Hepatocyte (in vitro differentiated cells): ENCODE measurements around the gene CRYGS. TPM values are rescaled to one million over a fixed set of nuclear protein-coding genes. Genes with fewer than 3 reads are reported as not detected.

Experiments used
- DNase-seq: peaks from one replicate; pipeline ENCODE4 v3.0.0-alpha.2; 2016; ENCODE audit warnings: low spot score
- H2AFZ ChIP-seq: fragments of 200-600 bp; sonication (generic); 2 replicates; pipeline ENCODE4 v1.6.0; 2016; ENCODE audit warnings: antibody characterized with exemption, mild to moderate bottlenecking
- H3K27ac ChIP-seq: fragments of 200-600 bp; sonication (generic); 2 replicates; pipeline ENCODE4 v1.5.1; 2016; ENCODE audit warnings: mild to moderate bottlenecking
- H3K27me3 ChIP-seq: fragments of 200-600 bp; sonication (generic); 2 replicates; pipeline ENCODE4 v1.6.1; 2016
- H3K36me3 ChIP-seq: fragments of 200-600 bp; sonication (generic); replicated peaks from 2 replicates; pipeline ENCODE4 v1.5.1; 2016; ENCODE audit warnings: low read depth; ENCODE audit not compliant: insufficient read depth
- H3K4me1 ChIP-seq: fragments of 200-600 bp; sonication (generic); 2 replicates; pipeline ENCODE4 v1.5.1; 2016; ENCODE audit warnings: mild to moderate bottlenecking, moderate library complexity; ENCODE audit not compliant: insufficient read depth
- H3K4me2 ChIP-seq: fragments of 200-600 bp; sonication (generic); 2 replicates; pipeline ENCODE4 v1.6.0; 2016
- H3K4me3 ChIP-seq: fragments of 200-600 bp; sonication (generic); 2 replicates; pipeline ENCODE4 v1.5.1; 2016; ENCODE audit warnings: mild to moderate bottlenecking
- H3K79me2 ChIP-seq: fragments of 200-600 bp; sonication (generic); 2 replicates; pipeline ENCODE4 v1.6.0; 2017; ENCODE audit warnings: mild to moderate bottlenecking
- H3K9me2 ChIP-seq: fragments of 200-600 bp; sonication (generic); replicated peaks from 2 replicates; pipeline ENCODE4 v1.6.0; 2017; ENCODE audit warnings: mild to moderate bottlenecking; ENCODE audit not compliant: insufficient read depth
- H3K9me3 ChIP-seq: fragments of 200-600 bp; sonication (generic); 2 replicates; pipeline ENCODE4 v1.5.1; 2016; ENCODE audit warnings: low read depth, mild to moderate bottlenecking
- H4K20me1 ChIP-seq: fragments of 200-600 bp; sonication (generic); 2 replicates; pipeline ENCODE4 v1.6.0; 2016; ENCODE audit warnings: mild to moderate bottlenecking; ENCODE audit not compliant: insufficient read depth, poor library complexity, severe bottlenecking
- EZH2 ChIP-seq: fragments of 200-600 bp; sonication (generic); IDR thresholded peaks from 2 replicates; pipeline ENCODE4 v1.6.1; 2016; ENCODE audit warnings: antibody characterized with exemption, mild to moderate bottlenecking, borderline replicate concordance
- EZH2phosphoT487 ChIP-seq: fragments of 200-600 bp; sonication (generic); IDR thresholded peaks from one replicate; pipeline ENCODE4 v1.6.1; 2018; ENCODE audit warnings: antibody characterized with exemption, mild to moderate bottlenecking, low read depth, moderate library complexity; ENCODE audit not compliant: unreplicated experiment, severe bottlenecking
- WGBS: methylation state at CpG from one replicate; pipeline ENCODE4 v1.1.6; 2016; ENCODE audit warnings: low lambda C conversion rate; ENCODE audit errors: missing lambda C conversion rate; 5-methylcytosine and 5-hydroxymethylcytosine counted together
- polyA plus RNA-seq: library from polyadenylated mRNA; unstranded; fragments of >200 nt; fragmentation: Nextera tagmentation; extraction: Ambion mirVana; gene quantifications from 2 replicates; pipeline ENCODE4 v1.2.1, GENCODE V29; 2016
- total RNA-seq: library from RNA; depleted of rRNA; stranded (reverse); fragments of >200 nt; gene quantifications from 2 replicates; pipeline ENCODE4 v1.2.3, GENCODE V29; 2014
- TF ChIP-seq, protein P1 (sequence below): fragments of 200-600 bp; sonication (generic); IDR thresholded peaks from 2 replicates; pipeline ENCODE4 v1.5.1; 2016; ENCODE audit warnings: antibody characterized with exemption, mild to moderate bottlenecking; ENCODE audit not compliant: poor library complexity

Gene CRYGS
- total and polyA plus RNA-seq, 2 experiments from 2014 or later = 0.89 to 1.9 TPM

DNA sequence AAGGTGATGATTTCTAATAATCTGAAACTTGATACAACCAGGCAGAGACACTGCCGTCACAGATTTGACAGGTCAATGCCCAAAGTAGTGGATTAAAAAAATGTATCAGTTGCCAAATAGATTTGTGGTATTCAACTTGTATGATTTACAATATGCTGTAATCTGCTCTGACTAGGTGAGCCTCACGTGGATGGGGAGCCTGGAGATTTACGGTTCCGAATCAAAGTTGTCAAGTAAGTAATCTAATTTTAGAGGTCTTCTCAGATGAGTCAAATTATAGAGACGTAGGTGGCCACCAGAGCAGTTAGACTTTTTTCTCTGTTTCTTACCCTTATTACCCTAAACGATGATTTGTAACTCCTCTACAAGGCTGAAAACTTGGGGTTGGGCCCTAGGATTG is 38.4 kb upstream of the CRYGS start:
- H3K4me2 ChIP-seq = no peak overlapping the region
- peaks cover 4% of the 10 kb centered on the region for H3K36me3 ChIP-seq
- peaks cover 2% of the 10 kb centered on the region for H3K79me2 ChIP-seq
- 94% methylated on average over 6 of the region's 6 CpGs for WGBS
- no peak overlapping the region for H2AFZ ChIP-seq
- H3K4me3 ChIP-seq = no peak overlapping the region
- no peaks in the 10 kb centered on the region for H3K9me2 ChIP-seq
- H3K9me3 ChIP-seq = no peaks in the 10 kb centered on the region
- no peaks in the 10 kb centered on the region for H4K20me1 ChIP-seq
- H3K27me3 ChIP-seq = no peaks in the 10 kb centered on the region
- no peak overlapping the region for H3K27ac ChIP-seq
- no peaks in the 10 kb centered on the region for H3K4me1 ChIP-seq
- DNase-seq = no peak
- TF ChIP-seq EZH2phosphoT487 = no peak
- no peak for TF ChIP-seq EZH2
- TF ChIP-seq, protein P1, sequence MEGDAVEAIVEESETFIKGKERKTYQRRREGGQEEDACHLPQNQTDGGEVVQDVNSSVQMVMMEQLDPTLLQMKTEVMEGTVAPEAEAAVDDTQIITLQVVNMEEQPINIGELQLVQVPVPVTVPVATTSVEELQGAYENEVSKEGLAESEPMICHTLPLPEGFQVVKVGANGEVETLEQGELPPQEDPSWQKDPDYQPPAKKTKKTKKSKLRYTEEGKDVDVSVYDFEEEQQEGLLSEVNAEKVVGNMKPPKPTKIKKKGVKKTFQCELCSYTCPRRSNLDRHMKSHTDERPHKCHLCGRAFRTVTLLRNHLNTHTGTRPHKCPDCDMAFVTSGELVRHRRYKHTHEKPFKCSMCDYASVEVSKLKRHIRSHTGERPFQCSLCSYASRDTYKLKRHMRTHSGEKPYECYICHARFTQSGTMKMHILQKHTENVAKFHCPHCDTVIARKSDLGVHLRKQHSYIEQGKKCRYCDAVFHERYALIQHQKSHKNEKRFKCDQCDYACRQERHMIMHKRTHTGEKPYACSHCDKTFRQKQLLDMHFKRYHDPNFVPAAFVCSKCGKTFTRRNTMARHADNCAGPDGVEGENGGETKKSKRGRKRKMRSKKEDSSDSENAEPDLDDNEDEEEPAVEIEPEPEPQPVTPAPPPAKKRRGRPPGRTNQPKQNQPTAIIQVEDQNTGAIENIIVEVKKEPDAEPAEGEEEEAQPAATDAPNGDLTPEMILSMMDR = no peak

- H3K9me2 ChIP-seq = no peaks in the 10 kb centered on the region
- H3K79me2 ChIP-seq = peaks cover 2% of the 10 kb centered on the region
- H4K20me1 ChIP-seq = no peaks in the 10 kb centered on the region
- H3K27me3 ChIP-seq = no peaks in the 10 kb centered on the region
- no peak overlapping the region for H3K27ac ChIP-seq
- no peaks in the 10 kb centered on the region for H3K9me3 ChIP-seq
- 98% methylated on average over 3 of the region's 3 CpGs for WGBS
- peaks cover 4% of the 10 kb centered on the region for H3K36me3 ChIP-seq
- no peak for TF ChIP-seq EZH2phosphoT487
- TF ChIP-seq, protein P1 = no peak
- TF ChIP-seq EZH2 = no peak
- no peak overlapping the region for H3K4me2 ChIP-seq
- no peak overlapping the region for H3K4me3 ChIP-seq
- no peaks in the 10 kb centered on the region for H3K4me1 ChIP-seq
- DNase-seq = no peak
- no peak overlapping the region for H2AFZ ChIP-seq
Measured at GRCh38 chr3:186580785-186581184, 36.6 kb upstream of the CRYGS start.

- peaks cover 4% of the 10 kb centered on the region for H3K36me3 ChIP-seq
Measured at GRCh38 chr3:186577521-186577920, 33.3 kb upstream of the CRYGS start.

More at GRCh38 chr3:186577521-186577920, 33.3 kb upstream of the CRYGS start:
- WGBS = 99% methylated on average over 2 of the region's 2 CpGs
- Histone ChIP-seq H3K9me2 (no peaks in the 10 kb centered on the region), H3K27ac (no peak overlapping the region), H3K27me3 (no peaks in the 10 kb centered on the region), H3K79me2 (peaks cover 10% of the 10 kb centered on the region), H4K20me1 (no peaks in the 10 kb centered on the region), H3K4me2 (no peak overlapping the region), H3K4me3 (no peak overlapping the region), H2AFZ (no peak overlapping the region), H3K9me3 (no peaks in the 10 kb centered on the region), H3K4me1 (no peaks in the 10 kb centered on the region)
- no peak for DNase-seq
- TF ChIP-seq EZH2phosphoT487 (no peak), EZH2 (no peak)
- TF ChIP-seq, protein P1 = no peak
